Measurements from ENCODE around the gene PCED1A.
"Not testable (repeated sequence)": the region's sequence is repeated elsewhere in the genome, so short reads cannot be mapped to it uniquely, and the experiment has no call there.

PCED1A gene

GRCh38 chr20:2865101-2865500 lies 24.6 kb upstream of the PCED1A start:
- DNase-seq: no peak

GRCh38 chr20:2864626-2865025 lies 24.2 kb upstream of the PCED1A start:
- DNase-seq: no peak

- DNase-seq: peak; percentile 80
These were observed 19.1 kb upstream of the PCED1A start for GRCh38 chr20:2859330-2860121.

- DNase-seq: no peak
These were observed 18.1 kb upstream of the PCED1A start for GRCh38 chr20:2858591-2858990.

- no peak for DNase-seq
These were observed 10.6 kb upstream of the PCED1A start for GRCh38 chr20:2851086-2851485.

GRCh38 chr20:2849529-2849928 lies 9.1 kb upstream of the PCED1A start:
- no peak for DNase-seq

GRCh38 chr20:2847802-2848201 lies 7.3 kb upstream of the PCED1A start:
- no peak for DNase-seq

- no peak for DNase-seq
These were observed 6.2 kb upstream of the PCED1A start for GRCh38 chr20:2846698-2847097.

- DNase-seq: no peak
These were observed 5.2 kb upstream of the PCED1A start for GRCh38 chr20:2845607-2846006.

- DNase-seq: peak; percentile 85
These were observed 594 bp upstream of the PCED1A start for GRCh38 chr20:2840967-2841531.

GRCh38 chr20:2839732-2840137 lies 720 bp downstream of the PCED1A start:
- DNase-seq: no peak

GRCh38 chr20:2838847-2839671 lies 1.4 kb downstream of the PCED1A start:
- DNase-seq: no peak

- DNase-seq: no peak
These were observed 2.2 kb downstream of the PCED1A start for GRCh38 chr20:2838170-2838797.

- DNase-seq: no peak
These were observed 3.1 kb downstream of the PCED1A start for GRCh38 chr20:2837221-2837960.

GRCh38 chr20:2836035-2836434 lies 4.4 kb downstream of the PCED1A start:
- DNase-seq: no peak

GRCh38 chr20:2835331-2835796 lies 5.1 kb downstream of the PCED1A start:
- DNase-seq: no peak

- DNase-seq: no peak
These were observed 5.9 kb downstream of the PCED1A start for GRCh38 chr20:2834401-2835110.

GRCh38 chr20:2833761-2834160 lies 6.7 kb downstream of the PCED1A start:
- no peak for DNase-seq

GRCh38 chr20:2831206-2831605 lies 9.2 kb downstream of the PCED1A start:
- not testable (repeated sequence) for DNase-seq

- DNase-seq: no peak
These were observed 11.1 kb downstream of the PCED1A start for GRCh38 chr20:2829376-2829775.

GRCh38 chr20:2826655-2827054 lies 13.8 kb downstream of the PCED1A start:
- DNase-seq: no peak

- no peak for DNase-seq
These were observed 14.7 kb downstream of the PCED1A start for GRCh38 chr20:2825761-2826160.

All from EL (cell line).